IPS-NIHi7 (cell line): ENCODE measurements around the gene RPS6KA1.
A peak's percentile ranks its signal among the peaks of the same experiment; 100 is the strongest.
"Not testable (repeated sequence)": the region's sequence is repeated elsewhere in the genome, so short reads cannot be mapped to it uniquely, and the experiment has no call there.

Source experiments
- DNase-seq: peaks from one replicate; pipeline ENCODE4 v3.0.0; 2012; ENCODE audit warnings: mixed read lengths; ENCODE audit errors: extremely low spot score

Gene RPS6KA1

DNA sequence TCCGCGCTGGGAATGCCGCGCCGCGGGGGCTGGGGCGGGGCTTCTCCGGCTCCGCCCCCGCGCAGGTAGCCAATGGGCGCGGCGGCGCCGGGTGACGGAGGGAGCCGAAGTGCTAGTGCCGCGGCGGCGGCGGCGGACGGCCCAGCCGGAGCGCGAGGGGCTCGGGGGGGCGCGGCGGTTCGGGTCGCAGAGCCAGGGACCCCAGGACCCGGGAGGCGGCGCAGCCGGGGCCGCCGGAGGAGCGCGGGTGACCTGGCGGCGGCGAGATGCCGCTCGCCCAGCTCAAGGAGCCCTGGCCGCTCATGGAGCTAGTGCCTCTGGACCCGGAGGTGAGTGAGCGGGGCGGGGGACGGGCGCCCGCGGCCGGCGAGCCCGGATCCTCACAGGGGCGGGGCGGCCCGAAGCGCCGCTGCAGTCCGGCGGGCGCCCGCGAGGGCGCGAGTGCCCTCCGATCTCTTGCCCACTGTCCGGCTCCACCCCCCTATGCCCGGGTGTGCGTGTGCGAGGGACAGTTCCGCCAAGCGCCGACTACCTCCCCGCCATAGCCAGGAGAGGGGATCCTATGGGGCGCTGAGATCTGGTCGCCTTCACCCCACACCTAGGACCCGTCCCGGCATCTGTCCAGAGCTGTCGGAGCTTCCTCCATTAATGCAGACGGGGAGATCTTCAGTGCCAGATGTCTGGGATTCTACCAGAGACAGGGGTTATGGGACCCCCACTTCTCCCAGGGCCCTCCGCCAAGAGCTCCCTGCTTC, at the start of gene RPS6KA1:
RPS6KA1 (plus strand) TSS at position 107 of the 755 bp plus-strand sequence; CDS start at position 267, 160 bp downstream.
- peak; percentile 95 for DNase-seq

DNA sequence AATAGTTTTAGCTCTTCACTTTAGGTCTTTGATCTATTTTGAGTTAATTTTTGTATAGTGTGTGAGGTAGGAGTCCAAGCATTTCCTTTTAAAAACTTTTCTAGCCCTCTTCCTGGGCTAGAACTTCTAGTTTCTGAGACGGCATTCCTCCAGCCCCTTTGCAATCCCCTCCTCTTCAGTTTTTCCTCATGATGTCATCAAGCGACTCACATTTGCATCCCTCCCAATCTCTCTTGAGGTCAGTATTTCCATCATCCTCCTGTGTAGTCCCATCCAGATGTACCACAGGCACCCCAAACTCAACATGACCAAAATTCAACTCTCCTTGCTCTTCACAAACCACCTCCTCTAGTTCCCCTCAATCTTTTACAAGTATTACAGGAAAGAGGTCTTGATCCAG, 46.6 kb upstream of the RPS6KA1 start:
- no peak for DNase-seq

DNA sequence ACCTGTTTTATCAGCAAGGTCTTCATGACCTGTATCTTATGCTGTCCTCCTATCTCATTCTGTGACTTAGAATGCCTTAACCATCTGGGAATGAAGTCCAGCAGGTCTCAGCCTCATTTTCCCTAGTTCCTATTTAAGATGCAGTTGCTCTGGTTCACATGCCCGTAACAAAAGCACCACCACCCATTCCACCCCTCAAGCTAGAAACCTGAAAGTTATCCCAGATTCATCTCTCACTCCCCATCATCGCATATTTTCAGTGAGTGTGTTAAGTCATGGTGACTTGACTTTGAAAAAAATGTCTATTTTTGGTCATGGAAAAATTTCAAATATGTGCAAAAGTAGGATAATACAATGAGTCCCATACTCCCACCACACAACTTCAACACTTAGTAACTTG, 45.6 kb upstream of the RPS6KA1 start:
- no peak for DNase-seq

DNA sequence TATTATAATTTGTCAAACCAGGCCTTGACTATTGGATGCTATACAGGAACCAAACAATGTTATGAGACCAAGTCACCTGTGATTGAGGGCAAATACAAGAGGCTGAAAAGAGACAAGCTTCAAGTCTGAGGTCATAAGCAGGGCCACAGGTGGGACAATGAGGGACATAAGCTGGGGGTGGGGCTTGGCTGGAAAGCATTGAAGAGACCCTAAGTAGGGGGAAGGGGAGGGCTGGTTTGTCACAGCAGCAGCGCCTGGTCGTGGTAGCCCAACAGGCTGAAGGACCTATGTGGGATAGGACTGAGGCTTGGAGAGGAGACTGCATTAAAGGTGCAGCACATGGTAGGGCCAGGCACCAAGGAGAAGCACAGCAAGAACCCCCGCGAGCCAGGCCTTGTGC, 39.4 kb upstream of the RPS6KA1 start:
- no peak for DNase-seq

DNA sequence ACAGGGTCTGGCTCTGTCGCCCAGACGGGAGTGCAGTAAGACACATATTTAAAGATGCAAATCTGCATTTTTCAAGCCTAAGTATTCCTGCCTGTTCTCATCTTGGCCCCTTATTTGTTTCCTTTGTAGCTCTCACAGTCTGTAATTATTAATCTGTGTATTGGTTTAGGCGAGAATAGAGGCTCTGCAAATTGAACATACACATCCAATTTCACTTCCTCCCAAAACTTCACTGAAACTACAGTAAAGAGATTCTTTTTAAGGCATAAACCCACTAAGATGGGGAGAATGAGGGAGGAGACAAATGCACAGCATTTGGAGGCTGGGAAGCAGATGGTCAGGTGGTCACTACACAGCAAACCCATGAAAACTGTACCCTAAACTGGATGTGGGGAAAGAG, 36.3 kb upstream of the RPS6KA1 start:
- no peak for DNase-seq

DNA sequence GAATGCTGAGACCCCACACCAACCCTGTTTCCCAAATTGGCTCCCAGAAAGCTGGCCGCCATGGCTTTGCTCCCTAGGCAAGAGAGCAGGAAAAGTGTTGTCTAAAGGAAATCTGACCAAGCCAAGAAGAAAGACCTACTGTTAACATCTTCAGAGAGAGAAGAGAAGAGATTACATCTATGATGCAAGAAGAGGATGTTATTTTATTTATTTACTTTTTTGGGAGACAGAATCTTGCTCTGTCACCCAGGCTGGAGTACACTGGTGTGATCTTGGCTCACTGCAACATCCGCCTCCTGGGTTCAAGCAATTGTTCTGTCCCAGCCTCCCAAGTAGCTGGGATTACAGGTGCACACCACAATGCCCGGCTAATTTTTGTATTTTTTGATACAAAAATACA, 35.6 kb upstream of the RPS6KA1 start:
- no peak for DNase-seq

DNA sequence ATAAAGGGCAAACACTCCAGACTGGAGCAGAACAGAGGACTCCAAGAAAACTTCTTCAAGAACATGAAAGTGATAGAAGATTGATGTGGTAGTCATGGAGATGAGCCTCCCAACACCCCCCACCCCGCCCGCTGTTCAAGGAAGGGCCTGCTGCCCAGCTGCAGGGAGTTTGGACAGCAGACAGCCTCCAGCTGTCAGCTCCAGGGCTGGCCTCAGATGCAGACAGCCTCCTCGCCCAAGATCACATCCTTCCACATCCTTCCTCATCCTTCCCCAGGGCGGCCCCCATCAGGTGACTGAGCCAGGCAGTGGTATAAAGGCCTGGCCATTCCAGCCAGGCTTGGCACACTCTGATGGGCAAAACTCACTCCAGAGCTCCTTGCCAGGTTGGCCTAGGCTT, 32.7 kb upstream of the RPS6KA1 start:
- DNase-seq: no peak

DNA sequence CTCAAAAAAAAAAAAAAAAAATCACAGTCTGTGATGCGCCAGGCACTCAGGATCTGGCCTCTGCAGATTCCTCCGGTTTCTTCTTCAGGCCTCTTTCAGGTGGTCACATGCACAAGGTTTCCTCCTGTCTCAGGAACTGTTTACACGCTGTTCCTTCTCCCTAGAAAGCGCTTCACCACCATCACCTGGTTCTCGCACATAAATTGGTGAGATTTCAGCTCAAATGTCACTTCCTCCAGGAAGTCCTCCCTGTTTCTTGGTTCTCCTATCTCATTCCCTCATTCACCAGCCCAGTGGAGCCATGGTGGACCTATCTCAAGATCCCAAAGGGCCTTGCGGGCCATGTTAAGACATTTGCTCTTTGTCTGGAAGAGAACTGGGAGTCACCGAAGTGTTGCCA, 30.7 kb upstream of the RPS6KA1 start:
- no peak for DNase-seq

DNA sequence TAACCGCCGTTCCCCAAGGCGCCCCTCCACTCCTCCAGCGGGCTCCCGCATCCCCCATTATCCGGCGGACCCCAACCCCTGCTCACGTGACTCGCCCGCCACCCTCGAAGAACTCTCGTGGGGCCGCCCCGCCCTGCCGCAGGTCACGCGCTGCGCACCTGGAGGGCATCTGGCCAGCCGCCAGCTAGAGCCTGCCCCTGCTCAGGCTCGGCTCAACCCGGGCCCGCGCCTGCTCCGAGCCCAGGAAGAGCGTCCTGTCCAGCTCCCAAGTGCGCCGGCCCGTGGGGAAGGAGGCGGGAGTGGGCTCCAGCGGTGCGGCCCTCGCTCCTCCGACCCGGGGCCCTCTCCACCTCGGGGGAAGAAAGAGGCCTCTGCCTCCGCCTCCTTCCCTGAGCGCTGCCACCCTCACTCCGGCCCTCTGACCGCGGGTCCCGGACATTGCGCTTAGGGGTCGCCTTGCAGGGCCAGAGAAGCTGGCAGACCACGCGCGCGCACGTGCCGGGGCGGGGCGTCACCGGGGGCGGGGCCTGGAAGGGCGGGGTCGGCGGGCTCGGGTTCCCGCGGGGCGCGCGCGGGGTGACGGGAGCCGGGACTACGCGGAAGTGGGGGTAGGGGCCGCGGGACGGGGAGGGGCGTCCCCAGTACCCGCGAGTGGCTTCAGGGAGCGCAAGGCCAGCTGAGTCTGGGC, 28.9 kb upstream of the RPS6KA1 start:
- peak; percentile 92 for DNase-seq

DNA sequence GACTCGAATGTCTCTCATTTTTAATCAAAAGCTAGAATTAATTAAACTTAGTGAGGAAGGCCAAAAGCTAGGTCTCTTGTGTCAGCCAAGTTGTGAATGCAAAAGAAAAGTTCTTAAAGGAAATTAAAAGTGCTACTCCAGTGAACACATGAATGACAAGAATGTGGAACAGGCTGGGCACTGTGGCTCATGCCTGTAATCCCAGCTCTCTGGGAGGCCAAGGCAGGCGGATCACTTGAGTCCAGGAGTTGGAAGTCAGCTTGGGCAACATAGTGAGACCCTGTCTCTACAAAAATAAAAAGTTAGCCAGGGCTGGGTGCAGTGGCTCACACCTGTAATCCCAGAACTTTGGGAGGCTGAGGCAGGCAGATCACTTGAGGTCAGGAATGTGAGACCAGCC, 18.9 kb upstream of the RPS6KA1 start:
- DNase-seq: not testable (repeated sequence)

DNA sequence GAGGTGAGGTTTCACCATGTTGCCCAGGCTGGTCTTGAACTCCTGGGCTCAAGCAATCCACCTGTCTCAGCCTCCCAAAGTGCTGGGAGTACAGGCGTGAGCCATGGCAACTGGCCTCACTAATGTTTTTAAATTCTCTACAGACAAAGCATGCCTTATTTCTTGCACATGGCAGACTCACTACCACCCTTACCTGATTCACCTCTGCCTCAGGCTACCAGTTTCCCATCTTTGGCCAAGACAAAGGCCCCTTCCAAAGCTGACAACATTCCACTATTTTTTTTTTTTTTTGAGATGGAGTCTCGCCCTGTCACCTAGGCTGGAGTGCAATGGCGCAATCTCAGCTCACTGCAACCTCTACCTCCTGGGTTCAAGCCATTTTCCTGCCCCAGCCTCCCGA, 13.7 kb upstream of the RPS6KA1 start:
- DNase-seq: not testable (repeated sequence)

DNA sequence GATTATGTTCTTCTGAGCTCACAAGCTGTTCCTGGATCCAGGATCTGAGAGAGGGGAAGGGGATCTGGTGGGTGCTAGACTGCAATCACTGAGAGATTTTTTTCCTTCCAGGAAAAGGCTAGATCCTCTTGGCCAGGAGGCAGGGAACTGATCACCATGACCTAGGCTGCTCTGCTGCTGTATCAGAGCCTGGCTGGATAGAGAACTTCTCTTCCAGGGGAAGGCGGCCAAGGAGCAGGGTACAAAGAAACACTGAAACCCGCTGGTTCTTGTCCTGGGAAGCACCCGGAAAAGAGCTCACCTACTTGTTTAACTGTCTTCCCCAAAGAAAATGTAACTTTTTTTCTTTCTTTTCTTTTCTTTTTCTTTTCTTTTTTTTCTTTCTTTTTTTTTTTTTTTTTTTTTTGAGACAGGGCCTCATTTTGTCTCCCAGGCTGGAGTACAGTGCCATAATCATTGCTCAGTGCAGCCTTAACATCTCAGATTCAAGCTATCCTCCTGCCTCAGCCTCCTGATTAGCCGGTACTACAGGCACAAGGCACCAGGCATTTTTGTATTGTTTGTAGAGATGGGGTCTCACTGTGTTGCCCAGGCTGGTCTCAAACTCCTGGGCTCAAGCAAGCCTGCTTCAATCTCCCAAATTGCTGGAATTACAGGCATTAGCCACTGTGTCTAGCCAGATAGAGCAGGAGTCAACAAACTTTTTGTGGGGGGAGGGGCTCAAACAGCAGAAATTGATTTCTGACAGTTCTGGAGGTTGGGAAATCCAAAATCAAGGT, 12.4 kb upstream of the RPS6KA1 start:
- no peak for DNase-seq

DNA sequence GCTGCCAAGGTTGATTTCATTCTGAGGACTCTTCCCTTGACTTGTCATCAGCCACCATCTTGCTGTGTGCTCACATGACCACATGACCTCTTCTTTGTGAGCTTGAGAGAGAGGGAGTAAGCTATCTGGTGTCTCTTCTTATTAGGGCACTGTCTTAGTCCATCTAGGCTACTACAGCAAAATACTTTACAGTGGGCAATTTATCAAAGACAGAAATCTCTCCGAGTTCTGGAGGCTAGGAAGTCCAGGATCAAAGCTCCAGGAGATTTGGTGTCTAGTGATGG, 11.9 kb upstream of the RPS6KA1 start:
- no peak for DNase-seq

DNA sequence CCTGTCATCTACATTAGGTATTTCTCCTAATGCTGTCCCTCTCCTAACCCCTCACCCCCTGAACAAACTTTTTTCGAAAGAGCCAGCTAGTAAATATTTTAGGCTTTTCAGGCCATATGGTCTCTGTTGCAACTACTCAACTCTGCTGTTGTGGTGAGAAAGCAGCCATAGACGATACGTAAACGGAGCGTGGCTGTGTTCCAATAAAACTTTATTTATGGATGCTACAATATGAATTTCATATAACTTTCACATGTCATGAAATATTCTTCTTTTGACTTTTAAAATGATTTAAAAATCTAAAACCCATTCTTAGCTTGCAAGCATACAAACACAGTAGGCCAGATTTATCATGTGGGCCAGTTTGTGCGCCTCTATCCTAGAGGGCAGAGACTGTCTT, 11.2 kb upstream of the RPS6KA1 start:
- DNase-seq: no peak

DNA sequence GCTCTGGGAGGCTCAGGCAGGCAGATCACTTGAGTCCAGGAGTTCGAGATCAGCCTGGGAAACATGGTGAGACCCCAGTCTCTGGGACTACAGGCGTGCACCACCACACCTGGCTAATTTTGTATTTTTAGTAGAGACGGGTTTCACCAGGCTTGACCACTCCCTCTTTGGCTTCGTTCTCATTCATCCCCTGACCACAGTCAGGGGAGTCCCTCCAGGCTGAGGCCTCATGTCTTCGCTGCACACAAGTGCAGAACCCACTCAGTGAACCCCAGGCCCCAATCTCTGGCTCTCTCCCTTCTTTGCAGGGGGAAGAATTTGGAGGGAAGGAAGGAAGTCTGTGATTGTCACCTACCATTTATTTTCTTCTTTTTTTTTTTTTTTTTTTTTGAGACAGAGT, 9.2 kb upstream of the RPS6KA1 start:
- no peak for DNase-seq

DNA sequence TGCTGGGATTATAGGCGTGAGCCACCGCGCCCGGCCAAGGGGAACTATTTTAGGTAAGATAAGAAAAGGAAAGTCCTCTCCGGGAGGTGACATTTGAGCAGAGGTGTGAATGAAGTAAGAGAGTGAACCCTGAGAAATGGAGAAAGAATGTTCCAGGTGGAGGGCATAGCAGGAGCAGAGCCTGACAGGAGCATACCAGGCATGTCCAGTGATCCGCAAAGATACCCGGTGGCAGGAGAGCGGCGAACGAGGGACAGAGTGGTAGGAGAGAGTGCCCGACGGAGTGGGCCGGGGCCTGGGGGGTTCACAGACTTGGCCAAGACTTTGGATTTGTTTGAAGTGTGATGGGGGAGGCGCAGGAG, 7.9 kb upstream of the RPS6KA1 start:
- no peak for DNase-seq

DNA sequence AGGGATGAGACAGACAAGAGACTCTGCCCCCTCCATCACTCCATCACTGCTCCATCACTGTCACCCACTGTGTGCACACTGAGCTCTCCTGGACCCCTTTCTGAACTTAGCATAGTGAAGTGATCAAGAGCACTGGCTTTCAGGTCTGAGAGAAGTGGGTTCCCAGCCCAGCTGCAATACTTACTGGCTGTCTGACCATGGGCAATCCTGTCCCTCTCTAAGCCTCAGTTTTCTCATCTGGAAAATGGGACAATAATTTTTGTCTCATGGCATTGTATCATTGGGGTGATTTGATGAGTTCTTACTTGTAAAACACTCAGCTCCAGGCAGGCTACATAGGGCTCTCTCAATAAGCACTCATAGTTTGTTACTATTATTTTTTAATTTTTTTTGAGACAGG, 7.5 kb upstream of the RPS6KA1 start:
- no peak for DNase-seq

DNA sequence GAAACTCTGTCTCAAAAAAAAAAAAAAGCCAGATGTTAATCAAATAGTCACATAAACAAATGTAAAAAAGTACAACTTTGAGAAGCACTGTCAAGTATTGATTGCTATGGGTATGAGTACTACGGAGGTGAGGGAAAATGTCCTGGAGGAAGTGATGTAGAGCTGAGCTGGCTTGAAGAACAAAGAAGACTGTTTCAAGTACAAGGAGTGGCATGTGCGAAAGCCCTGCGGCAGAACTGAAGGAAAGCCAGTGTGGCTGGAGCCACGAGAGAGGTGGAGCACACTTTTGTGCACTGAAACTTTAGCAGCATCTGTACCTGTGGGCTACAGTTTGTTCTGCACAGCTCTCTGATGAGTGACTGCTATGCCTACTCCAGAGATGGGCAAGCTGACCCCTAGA, 5.4 kb upstream of the RPS6KA1 start:
- no peak for DNase-seq

DNA sequence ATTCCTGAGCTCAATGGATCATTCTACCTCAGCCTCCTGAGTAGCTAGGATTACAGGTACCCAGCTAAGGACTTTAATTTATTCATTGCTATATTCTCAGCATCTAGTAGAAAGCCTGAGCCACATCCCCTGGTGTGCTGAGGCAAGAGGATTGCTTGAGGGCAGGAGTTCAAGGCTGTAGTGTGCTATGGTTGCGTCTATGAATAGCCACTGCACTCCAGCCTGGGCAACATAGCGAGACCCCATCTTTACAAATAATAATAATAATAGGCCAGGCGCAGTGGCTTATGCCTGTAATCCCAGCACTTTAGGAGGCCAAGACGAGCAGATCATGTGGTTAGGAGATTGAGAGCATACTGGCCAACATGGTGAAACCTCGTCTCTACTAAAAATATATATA, 3.3 kb upstream of the RPS6KA1 start:
- no peak for DNase-seq

DNA sequence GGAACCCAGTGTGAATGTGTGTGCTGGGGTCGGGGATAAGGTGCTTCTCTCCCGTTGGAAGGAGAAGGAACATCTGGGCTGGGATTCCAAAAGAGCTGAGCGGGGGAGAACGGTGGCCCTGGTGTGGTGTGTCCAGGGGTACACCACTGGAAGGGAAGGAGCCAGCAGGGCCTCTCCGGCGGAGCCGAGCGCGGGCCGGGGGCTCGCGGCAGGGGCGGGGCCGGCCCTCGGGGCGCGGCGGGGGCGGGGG, 231 bp upstream of the RPS6KA1 start:
- no peak for DNase-seq

DNA sequence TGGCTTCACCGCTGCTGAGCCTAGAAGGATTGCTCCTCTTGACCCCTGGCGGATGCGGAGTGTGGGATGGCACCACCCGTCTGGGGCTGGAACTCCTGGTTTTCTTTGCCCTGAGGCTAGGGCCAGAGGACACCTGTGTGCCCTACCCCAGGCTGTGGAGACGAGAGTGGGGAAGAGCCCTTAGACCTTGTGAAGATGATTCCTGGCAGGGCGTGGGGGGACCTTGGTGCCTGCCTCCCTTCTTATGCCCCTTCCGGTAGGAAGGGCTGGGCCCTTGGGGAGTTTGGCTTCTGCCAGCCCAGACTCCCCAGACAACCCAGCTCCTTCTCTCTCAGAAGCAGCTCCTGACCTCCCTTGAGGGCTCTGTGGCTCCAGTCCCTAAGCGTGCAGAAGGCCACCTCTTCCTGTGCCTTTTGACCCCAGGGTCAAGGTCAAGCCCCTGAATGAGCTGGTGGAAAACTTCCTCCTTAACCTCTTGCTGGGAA, 891 bp downstream of the RPS6KA1 start:
- no peak for DNase-seq

DNA sequence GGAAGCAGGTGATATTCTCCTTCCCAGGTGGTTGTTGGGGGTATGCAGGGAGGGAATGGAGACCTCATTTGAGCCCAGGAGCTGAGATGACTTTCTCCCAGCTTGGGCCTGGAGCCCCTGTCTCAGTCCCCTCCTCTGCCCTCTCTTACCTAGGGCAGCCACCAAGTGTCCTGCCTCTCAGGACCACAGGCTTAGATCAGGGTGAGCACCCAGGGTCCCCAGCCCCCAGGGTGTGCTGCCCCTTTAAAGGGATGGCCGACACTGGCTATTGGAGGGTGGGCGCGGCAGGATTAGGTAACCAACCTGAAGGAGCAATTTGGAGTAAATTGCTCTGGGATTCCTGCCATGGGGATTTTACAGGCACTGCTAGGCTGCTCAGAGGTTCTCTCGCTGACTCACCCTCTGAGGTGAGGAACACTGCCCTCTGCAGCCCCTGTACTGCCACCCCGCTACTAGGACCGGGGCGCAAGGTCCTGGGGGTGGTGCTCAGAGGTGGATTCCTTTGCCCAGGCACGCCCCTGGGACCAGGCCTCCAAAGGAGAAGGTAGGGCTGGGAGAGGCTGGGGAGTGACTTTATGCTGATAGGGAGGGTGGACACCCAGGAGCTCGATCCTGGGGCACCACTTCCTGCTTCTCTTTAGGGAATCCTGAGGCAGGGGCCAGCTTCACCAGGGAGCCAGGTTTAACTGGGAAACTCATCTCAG, 1.5 kb downstream of the RPS6KA1 start:
- peak; percentile 92 for DNase-seq
